HCT116 (cell line): Measurements from ENCODE around the gene DPP6. TPM values are rescaled to one million over a fixed set of nuclear protein-coding genes. Genes with fewer than 3 reads are reported as not detected.

Experiments
- ATAC-seq: fragments of 200-7000 bp; cut with Tn5 transposase; 2 replicates; pipeline ENCODE4 v1.9.1; 2020; ENCODE audit warnings: mild to moderate bottlenecking, moderate library complexity
- BruUV-seq: library from RNA; stranded (reverse); fragments of 400-500 nt; replicated peaks from 2 replicates; lab custom pipeline; 2021; lab: Mats Ljungman, UMichigan
- CTCF ChIA-PET: fragments of 300-600 bp; sonication (Branson Sonifier 250); formaldehyde crosslinking; loops from one replicate; lab custom pipeline; 2021; ENCODE audit warnings: antibody characterized with exemption; lab: Charles Lee
- POLR2A ChIA-PET: fragments of 300-600, 350-600 bp; sonication (Branson Sonifier 250); formaldehyde crosslinking; loops from one replicate; lab custom pipeline; 2021; ENCODE audit warnings: antibody characterized with exemption; lab: Charles Lee
- RAD21 ChIA-PET, 2 experiments: fragments of 300-600 bp; sonication (Branson Sonifier 250); formaldehyde crosslinking; loops; one replicate each; lab custom pipeline; 2023; ENCODE audit warnings: low total read pairs in 2 of 2; ENCODE audit not compliant: uncharacterized antibody in 2 of 2, unreplicated experiment in 2 of 2, low non-redundant PET in 1 of 2; lab: Charles Lee
- DNase-seq: peaks from one replicate; pipeline ENCODE4 v3.0.0-alpha.2; 2010; ENCODE audit warnings: low read depth, low spot score
- H2AFZ ChIP-seq: fragments of 200-600 bp; shearing (Covaris generic), sonication (generic); 2 replicates; pipeline ENCODE4 v1.6.1; 2017; ENCODE audit warnings: low read depth, mixed run types, mixed read lengths, antibody characterized with exemption, low read length; ENCODE audit not compliant: poor library complexity, severe bottlenecking
- H3K27ac ChIP-seq: 2 replicates; pipeline ENCODE4 v1.5.1; 2012; ENCODE audit warnings: low read depth, low read length
- H3K27me3 ChIP-seq: fragments of 200-600 bp; sonication (generic); 2 replicates; pipeline ENCODE4 v1.6.1; 2016; ENCODE audit warnings: mixed run types, low read length, mixed read lengths; ENCODE audit not compliant: insufficient read depth
- H3K36me3 ChIP-seq, 2 experiments: fragments of 200-500 bp in 1 of 2; fragments of 200-600 bp in 1 of 2; sonication (Bioruptor generic) in 1 of 2; sonication (generic) in 1 of 2; 2 replicates each; pipeline versions ENCODE4 v1.5.1 to v1.6.1; 2014 to 2016; ENCODE audit warnings: low read length in 2 of 2, inconsistent platforms in 1 of 2, mixed read lengths in 1 of 2, mixed run types in 1 of 2; ENCODE audit not compliant: insufficient read depth in 2 of 2, control insufficient read depth in 1 of 2
- H3K4me1 ChIP-seq, 2 experiments: fragments of 200-600 bp in 1 of 2; sonication (generic) in 1 of 2; 2 replicates each; pipeline versions ENCODE4 v1.5.1 to v1.6.1; 2012 to 2017; ENCODE audit warnings: low read length in 2 of 2, inconsistent platforms in 1 of 2, mild to moderate bottlenecking in 1 of 2, mixed read lengths in 1 of 2, mixed run types in 1 of 2, moderate library complexity in 1 of 2; ENCODE audit not compliant: insufficient read depth in 2 of 2, control insufficient read depth in 1 of 2
- H3K4me2 ChIP-seq: fragments of 200-600 bp; sonication (generic); 2 replicates; pipeline ENCODE4 v1.6.1; 2017; ENCODE audit warnings: mixed run types, low read length, mixed read lengths
- H3K4me3 ChIP-seq, 2 experiments: fragments of 200-600 bp in 1 of 2; sonication (generic) in 1 of 2; replicated peaks in 1 of 2; 2 replicates each; pipeline ENCODE4 v1.5.1; 2011 to 2016; ENCODE audit warnings: low read length in 2 of 2, control low read depth in 1 of 2, low read depth in 1 of 2, mild to moderate bottlenecking in 1 of 2, mixed read lengths in 1 of 2, mixed run types in 1 of 2
- H3K79me2 ChIP-seq: fragments of 200-600 bp; sonication (generic); 2 replicates; pipeline ENCODE4 v1.6.1; 2017; ENCODE audit warnings: mild to moderate bottlenecking, mixed run types, low read length, moderate library complexity, mixed read lengths; ENCODE audit not compliant: insufficient read depth
- H3K9ac ChIP-seq: fragments of 200-600 bp; sonication (generic); 2 replicates; pipeline ENCODE4 v1.6.1; 2016; ENCODE audit warnings: low read length, mixed read lengths
- H3K9me2 ChIP-seq: fragments of 200-600 bp; sonication (generic), shearing (Covaris generic); 2 replicates; pipeline ENCODE4 v1.6.1; 2017; ENCODE audit warnings: mixed run types, mild to moderate bottlenecking, moderate library complexity; ENCODE audit not compliant: insufficient read depth
- H3K9me3 ChIP-seq, 2 experiments: fragments of 200-500 bp in 1 of 2; fragments of 200-600 bp in 1 of 2; sonication (Bioruptor generic) in 1 of 2; sonication (generic) in 1 of 2; 2 replicates each; pipeline ENCODE4 v1.6.1; 2014 to 2017; ENCODE audit warnings: low read length in 2 of 2, mixed read lengths in 2 of 2, inconsistent platforms in 1 of 2, low read depth in 1 of 2, mild to moderate bottlenecking in 1 of 2, mixed run types in 1 of 2, moderate library complexity in 1 of 2; ENCODE audit not compliant: control insufficient read depth in 1 of 2, insufficient read depth in 1 of 2
- H4K20me1 ChIP-seq: fragments of 200-600 bp; sonication (generic), shearing (Covaris generic); 2 replicates; pipeline ENCODE4 v1.6.1; 2017; ENCODE audit warnings: mixed run types, mild to moderate bottlenecking, moderate library complexity; ENCODE audit not compliant: insufficient read depth
- ATF3 ChIP-seq: IDR thresholded peaks from 2 replicates; pipeline ENCODE4 v1.6.1; 2012
- CBX3 ChIP-seq: IDR thresholded peaks from 2 replicates; pipeline ENCODE4 v1.6.1; 2012; ENCODE audit warnings: low read depth
- ELF1 ChIP-seq: IDR thresholded peaks from 2 replicates; pipeline ENCODE4 v1.6.1; 2012; ENCODE audit warnings: low read depth, borderline replicate concordance
- EZH2phosphoT487 ChIP-seq: fragments of 200-600 bp; IDR thresholded peaks from 2 replicates; pipeline ENCODE4 v1.6.1; 2018; ENCODE audit warnings: antibody characterized with exemption, borderline replicate concordance
- JUND ChIP-seq: IDR thresholded peaks from 2 replicates; pipeline ENCODE4 v1.6.1; 2012
- MAX ChIP-seq: IDR thresholded peaks from 2 replicates; pipeline ENCODE4 v1.6.1; 2012
- POLR2A ChIP-seq: IDR thresholded peaks from 2 replicates; pipeline ENCODE4 v1.7.0; 2011; ENCODE audit warnings: borderline replicate concordance; ENCODE audit not compliant: insufficient read depth, insufficient read length; ENCODE audit errors: extremely low read depth
- POLR2AphosphoS5 ChIP-seq: IDR thresholded peaks from 2 replicates; pipeline ENCODE4 v1.6.1; 2011; ENCODE audit warnings: mild to moderate bottlenecking, low read depth, low read length, moderate library complexity
- RAD21 ChIP-seq: IDR thresholded peaks from 2 replicates; pipeline ENCODE4 v1.6.1; 2012; ENCODE audit warnings: low read depth, mild to moderate bottlenecking
- REST ChIP-seq: IDR thresholded peaks from 2 replicates; pipeline ENCODE4 v1.6.1; 2012; ENCODE audit warnings: low read depth
- SP1 ChIP-seq: IDR thresholded peaks from 2 replicates; pipeline ENCODE4 v1.6.1; 2012; ENCODE audit warnings: low read depth
- YY1 ChIP-seq: IDR thresholded peaks from 2 replicates; pipeline ENCODE4 v1.6.1; 2011; ENCODE audit warnings: low read length, low read depth, moderate library complexity, mild to moderate bottlenecking; ENCODE audit not compliant: insufficient replicate concordance; ENCODE audit errors: extremely low read depth
- ZFX ChIP-seq: fragments of 450-650 bp; IDR thresholded peaks from 2 replicates; pipeline ENCODE4 v1.6.1; 2017
- ZNF274 ChIP-seq: fragments of 200-500 bp; sonication (Bioruptor generic); IDR thresholded peaks from 2 replicates; pipeline ENCODE4 v1.6.1; 2014; ENCODE audit warnings: mild to moderate bottlenecking, low read depth, low read length, inconsistent platforms
- intact Hi-C: fragments of 100-400 bp; cut with micrococcal nuclease; formaldehyde crosslinking; loops from 2 replicates; pipeline ENCODE4 v1.10.0; 2022
- total RNA-seq: library from RNA; stranded (reverse); gene quantifications from one replicate; pipeline ENCODE4 v1.2.1, GENCODE V29; 2021; ENCODE audit not compliant: unreplicated experiment

DPP6 gene
- total RNA-seq, 1 experiment from 2014 or later = not detected

GRCh38 chr7:154364170-154364569 is 312.0 kb downstream of the DPP6 start:
- ChIA-PET RAD21 (no interaction called here), POLR2A (no interaction called here)
- H3K9me3 ChIP-seq = peaks cover 3 to 7% of the 10 kb centered on the region in 2 experiments; a peak in 2 of 4 replicates
- no TSS peak for BruUV-seq
- H3K79me2 ChIP-seq = no peaks in the 10 kb centered on the region
- H3K9me2 ChIP-seq = no peaks in the 10 kb centered on the region
- no peak for DNase-seq
- no peak overlapping the region for H3K9ac ChIP-seq
- H3K4me3 ChIP-seq = no peak overlapping the region
- no peak overlapping the region for H2AFZ ChIP-seq
- TF ChIP-seq ZFX (no peak), POLR2A (no peak)
- TF ChIP-seq, all 23 proteins: peak for 0
- Histone ChIP-seq H3K36me3 (no peaks in the 10 kb centered on the region), H3K4me1 (no peaks in the 10 kb centered on the region), H3K4me2 (no peak overlapping the region), H4K20me1 (no peaks in the 10 kb centered on the region), H3K27me3 (no peaks in the 10 kb centered on the region), H3K27ac (no peak overlapping the region)
- intact Hi-C loops = no loop called here
- no peak for ATAC-seq
- CTCF ChIA-PET = no interaction called here

- Histone ChIP-seq H3K27me3 (no peaks in the 10 kb centered on the region), H4K20me1 (no peaks in the 10 kb centered on the region), H3K9me2 (no peaks in the 10 kb centered on the region), H2AFZ (no peak overlapping the region), H3K4me1 (no peaks in the 10 kb centered on the region), H3K4me2 (no peak overlapping the region), H3K9ac (no peak overlapping the region), H3K4me3 (no peak overlapping the region), H3K79me2 (no peaks in the 10 kb centered on the region), H3K27ac (no peak overlapping the region), H3K36me3 (no peaks in the 10 kb centered on the region), H3K9me3 (peaks cover 10 to 12% of the 10 kb centered on the region in 2 experiments; a peak in 2 of 4 replicates)
- DNase-seq = no peak
- intact Hi-C loops = no loop called here
- ChIA-PET CTCF (no interaction called here), RAD21 (no interaction called here), POLR2A (no interaction called here)
- TF ChIP-seq YY1 (no peak), MAX (no peak), JUND (no peak), SP1 (no peak), POLR2AphosphoS5 (no peak), ELF1 (no peak), ZFX (no peak), EZH2phosphoT487 (no peak), RAD21 (no peak), REST (no peak), ATF3 (no peak), CBX3 (no peak), ZNF274 (no peak)
- BruUV-seq = no TSS peak
- ATAC-seq = no peak
These were observed 319.2 kb downstream of the DPP6 start for GRCh38 chr7:154371424-154371823.
